ENCODE data around the gene BICD1. TPM values are rescaled to one million over a fixed set of nuclear protein-coding genes. Genes with fewer than 3 reads are reported as not detected.

BICD1 gene
- total RNA-seq, 1 donor from 2014 or later: 561 TPM

GRCh38 chr12:32240162-32240561 lies 133.5 kb downstream of the BICD1 start:
- Mint-ChIP-seq H3K9me3 (ENCODE audit: unreplicated experiment) (peaks cover 26% of the 10 kb centered on the region), H3K36me3 (ENCODE audit: unreplicated experiment) (peaks cover 19% of the 10 kb centered on the region), H3K4me3 (ENCODE audit: unreplicated experiment) (no peak overlapping the region), H3K27me3 (ENCODE audit: unreplicated experiment) (peaks cover 8% of the 10 kb centered on the region), H3K4me1 (ENCODE audit: low read depth, unreplicated experiment) (peaks cover 32% of the 10 kb centered on the region), H3K27ac (ENCODE audit: unreplicated experiment) (peak overlapping the region; percentile 29)
- TF ChIP-seq CTCF (IDR thresholded peaks at IDR 0.05; ENCODE audit: partially characterized antibody, unreplicated experiment): no peak
- no peak for DNase-seq

- Mint-ChIP-seq H3K27me3 (ENCODE audit: unreplicated experiment) (peaks cover 8% of the 10 kb centered on the region), H3K36me3 (ENCODE audit: unreplicated experiment) (peaks cover 19% of the 10 kb centered on the region), H3K4me1 (ENCODE audit: low read depth, unreplicated experiment) (peaks cover 29% of the 10 kb centered on the region), H3K27ac (ENCODE audit: unreplicated experiment) (peak overlapping the region; percentile 29), H3K9me3 (ENCODE audit: unreplicated experiment) (peaks cover 24% of the 10 kb centered on the region), H3K4me3 (ENCODE audit: unreplicated experiment) (peak overlapping the region; percentile 18)
- no peak for TF ChIP-seq CTCF (IDR thresholded peaks at IDR 0.05; ENCODE audit: partially characterized antibody, unreplicated experiment)
- DNase-seq: no peak
Observed at GRCh38 chr12:32240831-32241230, 134.2 kb downstream of the BICD1 start.

- Mint-ChIP-seq H3K9me3 (ENCODE audit: unreplicated experiment) (peaks cover 21% of the 10 kb centered on the region), H3K27me3 (ENCODE audit: unreplicated experiment) (peaks cover 8% of the 10 kb centered on the region), H3K4me3 (ENCODE audit: unreplicated experiment) (no peak overlapping the region), H3K27ac (ENCODE audit: unreplicated experiment) (no peak overlapping the region), H3K36me3 (ENCODE audit: unreplicated experiment) (peaks cover 8% of the 10 kb centered on the region), H3K4me1 (ENCODE audit: low read depth, unreplicated experiment) (peaks cover 29% of the 10 kb centered on the region)
- no peak for DNase-seq
- no peak for TF ChIP-seq CTCF (IDR thresholded peaks at IDR 0.05; ENCODE audit: partially characterized antibody, unreplicated experiment)
Observed at GRCh38 chr12:32242641-32243040, 136.0 kb downstream of the BICD1 start.

GRCh38 chr12:32248441-32249140 lies 141.9 kb downstream of the BICD1 start:
- peak overlapping the region; percentile 79 for H3K27ac Mint-ChIP-seq (ENCODE audit: unreplicated experiment)
- peaks cover 7% of the 10 kb centered on the region for H3K36me3 Mint-ChIP-seq (ENCODE audit: unreplicated experiment)
- peaks cover 50% of the 10 kb centered on the region for H3K4me1 Mint-ChIP-seq (ENCODE audit: low read depth, unreplicated experiment)
- no peak for TF ChIP-seq CTCF (IDR thresholded peaks at IDR 0.05; ENCODE audit: partially characterized antibody, unreplicated experiment)
- peak overlapping the region; percentile 58 for H3K4me3 Mint-ChIP-seq (ENCODE audit: unreplicated experiment)
- peak; percentile 38 for DNase-seq
- peaks cover 35% of the 10 kb centered on the region for H3K9me3 Mint-ChIP-seq (ENCODE audit: unreplicated experiment)
- H3K27me3 Mint-ChIP-seq (ENCODE audit: unreplicated experiment): peaks cover 18% of the 10 kb centered on the region

- peaks cover 10% of the 10 kb centered on the region for H3K36me3 Mint-ChIP-seq (ENCODE audit: unreplicated experiment)
- H3K9me3 Mint-ChIP-seq (ENCODE audit: unreplicated experiment): peaks cover 36% of the 10 kb centered on the region
- no peak for TF ChIP-seq CTCF (IDR thresholded peaks at IDR 0.05; ENCODE audit: partially characterized antibody, unreplicated experiment)
- DNase-seq: no peak
- peaks cover 52% of the 10 kb centered on the region for H3K4me1 Mint-ChIP-seq (ENCODE audit: low read depth, unreplicated experiment)
- H3K4me3 Mint-ChIP-seq (ENCODE audit: unreplicated experiment): peak overlapping the region; percentile 4
- H3K27ac Mint-ChIP-seq (ENCODE audit: unreplicated experiment): peak overlapping the region; percentile 88
- peaks cover 26% of the 10 kb centered on the region for H3K27me3 Mint-ChIP-seq (ENCODE audit: unreplicated experiment)
Observed at GRCh38 chr12:32249777-32250176, 143.1 kb downstream of the BICD1 start.

All from glutamatergic neuron (in vitro differentiated cells).